IPS-20b (cell line): ENCODE results near the gene TMEM89.

ENCODE experiments used
- H3K27ac ChIP-seq: one replicate; pipeline ENCODE4 v1.5.1; 2013; ENCODE audit warnings: low read length
- H3K27me3 ChIP-seq: 2 replicates; pipeline ENCODE4 v1.6.1; 2013; ENCODE audit warnings: mild to moderate bottlenecking, low read length, inconsistent platforms; ENCODE audit not compliant: insufficient read depth
- H3K36me3 ChIP-seq: 2 replicates; pipeline ENCODE4 v1.6.1; 2013; ENCODE audit warnings: low read depth, mild to moderate bottlenecking, inconsistent platforms, low read length, moderate library complexity; ENCODE audit not compliant: insufficient read depth
- H3K4me1 ChIP-seq: 2 replicates; pipeline ENCODE4 v1.6.1; 2013; ENCODE audit warnings: mild to moderate bottlenecking, control low read depth, inconsistent platforms, low read length, moderate library complexity; ENCODE audit not compliant: insufficient read depth
- H3K4me3 ChIP-seq: 2 replicates; pipeline ENCODE4 v1.5.1; 2013; ENCODE audit warnings: mild to moderate bottlenecking, low read length, inconsistent platforms
- H3K9ac ChIP-seq: 2 replicates; pipeline ENCODE4 v1.6.1; 2013; ENCODE audit warnings: low read depth, mild to moderate bottlenecking, inconsistent platforms, low read length, moderate library complexity
- H3K9me3 ChIP-seq: 2 replicates; pipeline ENCODE4 v1.6.1; 2013; ENCODE audit warnings: mild to moderate bottlenecking, low read depth, low read length, inconsistent platforms; ENCODE audit not compliant: insufficient read depth

Gene TMEM89

GRCh38 chr3:48575366-48575765, 46.2 kb downstream of the TMEM89 start:
- Histone ChIP-seq H3K27ac (no peak overlapping the region), H3K9ac (no peak overlapping the region), H3K9me3 (no peaks in the 10 kb centered on the region), H3K27me3 (no peaks in the 10 kb centered on the region), H3K36me3 (peaks cover 5% of the 10 kb centered on the region; the same call in 1 of the 2 replicates), H3K4me1 (no peaks in the 10 kb centered on the region), H3K4me3 (no peak overlapping the region)

DNA sequence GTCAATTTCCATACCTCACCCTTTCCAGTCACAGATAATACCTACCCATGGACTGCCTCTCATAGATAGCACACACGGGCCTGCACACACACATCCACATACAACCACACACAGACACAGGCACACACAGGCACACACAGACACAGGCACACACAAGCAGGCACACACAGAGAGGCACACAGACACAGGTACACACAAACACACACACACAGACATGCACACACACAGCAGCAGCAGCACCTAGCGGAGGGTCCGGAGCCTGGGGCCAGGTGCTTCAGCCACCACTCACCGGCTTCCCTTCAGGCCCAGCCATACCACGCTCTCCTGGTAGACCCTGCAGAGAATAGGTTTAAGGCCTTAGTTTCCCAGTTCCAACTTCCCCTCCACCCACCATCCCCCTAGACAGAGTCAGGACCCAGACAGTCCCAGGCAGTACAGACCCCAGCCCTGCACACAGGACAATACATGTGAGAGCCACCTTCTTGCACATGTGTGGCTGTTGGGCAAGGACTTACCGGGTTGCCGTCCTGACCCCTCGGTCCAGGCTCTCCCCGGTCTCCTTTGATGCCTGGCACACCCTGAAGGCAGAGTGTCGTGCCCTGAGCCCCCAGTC, 47.5 kb downstream of the TMEM89 start:
- Histone ChIP-seq H3K4me3 (no peak overlapping the region), H3K27ac (no peak overlapping the region), H3K9me3 (no peaks in the 10 kb centered on the region), H3K27me3 (no peaks in the 10 kb centered on the region), H3K9ac (no peak overlapping the region), H3K4me1 (no peaks in the 10 kb centered on the region), H3K36me3 (peaks cover 5% of the 10 kb centered on the region; the same call in 1 of the 2 replicates)

DNA sequence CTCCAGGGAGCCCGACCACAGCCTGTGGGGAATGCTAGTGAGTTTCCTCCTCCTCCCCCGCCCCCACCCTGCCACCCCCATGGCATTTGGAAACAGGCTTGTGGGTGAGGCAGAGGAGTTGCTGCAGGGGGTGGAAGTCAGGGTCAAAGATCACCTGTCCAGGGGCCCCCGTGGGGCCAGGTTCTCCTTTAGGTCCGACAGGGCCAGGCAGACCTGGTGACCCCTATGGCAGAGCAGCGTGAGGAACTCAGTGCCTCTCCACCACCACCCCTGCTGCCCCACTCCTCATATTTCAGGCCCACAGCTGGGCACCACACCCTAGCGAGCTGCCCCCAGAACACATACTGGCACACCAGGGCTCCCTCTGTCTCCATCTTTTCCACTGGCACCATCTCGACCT, 49.1 kb downstream of the TMEM89 start:
- H3K36me3 ChIP-seq = peaks cover 5% of the 10 kb centered on the region; the same call in 1 of the 2 replicates
- no peaks in the 10 kb centered on the region for H3K27me3 ChIP-seq
- H3K4me1 ChIP-seq = no peaks in the 10 kb centered on the region
- H3K27ac ChIP-seq = no peak overlapping the region
- no peak overlapping the region for H3K4me3 ChIP-seq
- no peak overlapping the region for H3K9ac ChIP-seq
- no peaks in the 10 kb centered on the region for H3K9me3 ChIP-seq

GRCh38 chr3:48571938-48572337, 49.6 kb downstream of the TMEM89 start:
- no peaks in the 10 kb centered on the region for H3K4me1 ChIP-seq
- H3K27me3 ChIP-seq = no peaks in the 10 kb centered on the region
- no peak overlapping the region for H3K9ac ChIP-seq
- no peaks in the 10 kb centered on the region for H3K9me3 ChIP-seq
- no peaks in the 10 kb centered on the region for H3K36me3 ChIP-seq
- no peak overlapping the region for H3K27ac ChIP-seq
- H3K4me3 ChIP-seq = no peak overlapping the region
